Activated T-helper 9 cell treated with anti-CD3 and anti-CD28 coated beads, Interleukin-2, amount 50 U/mL, for 16 hours (primary cell): ENCODE measurements around the gene RNF182.
"Not testable (repeated sequence)": the region's sequence is repeated elsewhere in the genome, so short reads cannot be mapped to it uniquely, and the experiment has no call there.

Experiments
- DNase-seq: peaks from one replicate; pipeline ENCODE4 v3.0.0-alpha.2; 2020; ENCODE audit warnings: low read depth

Gene RNF182

GRCh38 chr6:13965582-13966127, 40.9 kb downstream of the RNF182 start:
- DNase-seq: no peak

DNA sequence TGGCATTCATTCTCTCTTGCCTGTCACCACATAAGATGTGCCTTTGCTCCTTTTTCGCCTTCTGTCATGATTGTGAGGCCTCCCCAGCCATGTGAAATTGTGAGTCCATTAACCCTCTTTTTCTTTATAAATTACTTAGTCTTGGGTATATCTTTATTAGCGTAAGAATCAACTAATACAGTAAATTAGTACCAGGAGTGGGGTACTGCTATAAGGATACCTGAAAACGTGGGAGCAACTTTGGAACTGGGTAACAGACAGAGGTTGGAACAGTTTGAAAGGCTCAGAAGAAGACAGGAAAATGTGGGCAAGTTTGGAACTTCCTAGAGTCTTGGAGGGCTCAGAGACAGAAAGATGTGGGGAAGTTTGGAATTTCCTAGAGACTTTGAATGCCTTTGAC, 46.6 kb downstream of the RNF182 start:
- no peak for DNase-seq

DNA sequence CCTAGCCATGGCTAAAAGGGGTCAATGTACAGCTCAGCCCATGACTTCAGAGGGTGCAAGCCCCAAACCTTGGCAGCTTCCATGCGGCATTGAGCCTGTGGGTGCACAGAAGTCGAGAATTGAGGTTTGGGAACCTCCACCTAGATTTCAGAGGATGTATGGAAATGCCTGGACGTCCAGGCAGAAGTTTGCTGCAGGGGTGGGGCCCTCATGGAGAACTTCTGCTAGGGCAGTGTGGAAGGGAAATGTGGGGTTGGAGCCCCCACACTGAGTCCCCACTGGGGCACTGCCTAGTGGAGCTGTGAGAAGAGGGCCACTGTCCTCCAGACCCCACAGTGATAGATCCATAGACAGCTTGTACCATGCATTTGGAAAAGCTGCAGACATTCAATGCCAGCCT, 47.9 kb downstream of the RNF182 start:
- DNase-seq: not testable (repeated sequence)

- DNase-seq: not testable (repeated sequence)
Measured at GRCh38 chr6:13973422-13973821, 48.7 kb downstream of the RNF182 start.

GRCh38 chr6:13978102-13978640, 53.4 kb downstream of the RNF182 start:
- no peak for DNase-seq

- no peak for DNase-seq
Measured at GRCh38 chr6:13978787-13979186, 54.0 kb downstream of the RNF182 start.

DNA sequence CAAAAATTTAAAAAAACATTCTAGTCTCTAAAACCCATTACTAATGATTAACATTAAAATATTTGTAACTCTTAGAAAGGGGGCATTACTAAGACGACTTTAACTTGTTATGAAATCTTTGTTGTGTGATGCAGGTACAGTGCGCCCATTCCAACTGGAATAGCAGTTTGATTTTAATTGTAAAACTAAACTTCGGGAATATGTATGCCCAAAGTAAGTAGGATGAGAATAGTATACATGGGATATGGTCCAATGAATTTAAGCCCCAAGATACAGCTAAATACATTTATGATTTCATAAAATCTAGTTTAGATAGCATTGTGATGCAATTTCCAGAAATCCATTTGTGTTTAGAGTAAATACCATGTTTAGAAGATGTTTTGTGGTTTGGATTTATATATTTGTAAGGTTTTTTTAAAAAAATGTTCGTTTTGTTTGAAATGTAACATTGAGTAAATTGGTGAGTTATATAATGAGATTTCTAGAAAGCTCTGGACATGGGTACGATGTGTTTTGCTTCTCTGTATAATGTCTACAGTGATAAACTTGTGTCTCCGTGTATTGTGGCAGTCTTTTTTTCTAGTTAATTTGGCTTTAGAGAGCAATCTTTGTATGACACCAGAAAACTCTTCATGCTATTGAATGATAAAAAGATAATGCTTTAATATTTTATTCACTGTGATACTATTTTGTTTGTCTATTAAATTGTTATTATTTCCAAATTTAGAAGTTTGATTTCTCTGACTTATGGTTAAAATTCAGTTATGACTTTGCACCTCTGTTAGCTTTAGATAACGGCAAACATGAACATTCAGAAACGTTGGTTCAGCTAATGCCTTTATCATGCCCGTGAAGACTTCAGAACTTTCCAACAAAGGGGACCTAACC, 54.8 kb downstream of the RNF182 start:
- DNase-seq: no peak

- DNase-seq: no peak
Measured at GRCh38 chr6:13980534-13980933, 55.8 kb downstream of the RNF182 start.

DNA sequence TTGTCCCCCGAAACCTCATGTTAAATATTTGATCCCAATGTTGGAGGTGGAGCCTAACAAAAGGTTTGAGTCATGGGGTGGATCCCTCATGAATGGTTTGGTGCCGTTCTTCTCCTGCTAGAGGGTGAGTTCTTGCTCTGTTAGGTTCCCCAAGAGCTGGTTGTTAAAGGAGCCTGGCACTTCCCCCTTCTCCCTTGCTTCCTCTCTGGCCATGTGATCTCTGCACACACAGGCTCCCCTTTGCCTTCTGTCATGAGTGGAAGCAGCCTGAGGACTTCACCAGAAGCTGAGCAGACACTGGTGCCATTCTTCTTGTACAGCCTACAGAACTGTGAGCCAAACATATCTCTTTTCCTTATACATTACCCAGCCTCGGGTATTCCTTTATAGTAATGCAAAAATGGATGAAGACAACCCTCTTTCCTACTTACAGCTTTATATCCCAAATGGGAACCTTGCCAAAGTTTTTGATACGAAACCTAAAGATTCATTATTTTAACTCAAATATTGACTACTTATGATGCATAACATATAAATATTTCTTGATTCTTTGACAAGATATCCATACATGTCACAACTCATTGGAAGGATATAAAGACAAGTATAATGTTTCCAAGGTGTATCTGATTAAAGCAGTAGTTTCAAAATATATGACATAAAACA, 61.0 kb downstream of the RNF182 start:
- no peak for DNase-seq

DNA sequence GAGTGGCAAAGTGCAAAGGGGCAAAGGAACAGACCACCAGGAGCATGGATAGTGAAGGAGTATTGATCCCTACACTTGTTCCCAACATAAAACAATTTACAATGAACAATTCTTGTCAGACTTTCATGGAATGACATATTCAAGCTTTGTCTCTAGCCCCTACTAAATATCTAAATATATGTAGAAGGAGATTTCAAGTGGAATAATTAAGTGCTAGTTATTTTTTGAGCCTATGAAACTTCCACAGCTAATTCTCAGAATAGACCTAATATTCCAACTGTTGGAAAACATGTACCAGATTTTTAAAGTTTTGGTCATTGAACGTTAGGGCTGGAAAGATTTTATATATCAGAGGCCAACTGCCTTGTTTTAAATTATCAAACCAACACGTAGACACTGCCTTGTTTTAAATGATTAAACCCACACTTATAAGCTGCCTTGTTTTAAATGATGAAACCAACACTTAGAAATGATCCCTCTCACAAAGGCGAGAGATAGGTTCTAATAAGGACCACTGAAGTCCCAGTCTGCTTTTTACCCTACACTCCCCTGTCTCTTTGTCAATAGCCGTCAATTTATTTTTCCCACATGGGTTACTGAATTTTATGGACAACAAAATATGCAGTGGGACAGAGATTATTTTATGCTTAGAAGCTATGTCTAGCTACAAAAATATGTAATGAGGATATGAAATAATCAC, 62.1 kb downstream of the RNF182 start:
- no peak for DNase-seq

GRCh38 chr6:13987400-13987865, 62.7 kb downstream of the RNF182 start:
- DNase-seq: no peak

DNA sequence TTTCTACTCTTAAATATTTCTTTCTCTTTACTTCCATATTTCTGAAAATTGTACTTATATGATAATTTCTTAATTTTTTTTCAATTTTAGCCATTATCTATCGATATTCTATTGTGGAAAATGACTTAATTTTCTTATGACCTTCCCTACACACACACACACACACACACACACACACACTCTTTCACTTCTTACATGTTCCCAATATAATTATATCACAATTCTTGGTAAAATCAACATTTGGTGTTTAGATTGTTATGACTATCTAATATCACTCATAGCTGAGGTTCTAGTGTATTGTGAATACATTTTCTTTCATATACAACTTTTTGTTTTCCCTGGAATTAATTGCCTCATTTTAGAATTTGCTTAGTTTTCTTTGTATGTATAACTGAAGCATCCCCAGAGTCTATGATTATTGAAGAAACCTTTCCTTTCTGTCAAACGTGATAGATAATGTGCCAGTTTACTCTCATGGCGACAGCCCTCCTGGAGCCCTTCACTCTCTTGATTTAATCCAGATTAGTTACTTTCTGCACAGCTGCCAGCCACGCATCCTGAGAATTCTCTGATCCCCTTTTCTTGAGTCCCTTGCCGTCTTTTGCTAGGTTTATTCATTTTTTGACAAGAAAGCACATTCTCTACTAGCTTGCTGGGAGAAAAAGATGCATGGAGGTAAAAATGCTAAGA, 63.4 kb downstream of the RNF182 start:
- DNase-seq: no peak

DNA sequence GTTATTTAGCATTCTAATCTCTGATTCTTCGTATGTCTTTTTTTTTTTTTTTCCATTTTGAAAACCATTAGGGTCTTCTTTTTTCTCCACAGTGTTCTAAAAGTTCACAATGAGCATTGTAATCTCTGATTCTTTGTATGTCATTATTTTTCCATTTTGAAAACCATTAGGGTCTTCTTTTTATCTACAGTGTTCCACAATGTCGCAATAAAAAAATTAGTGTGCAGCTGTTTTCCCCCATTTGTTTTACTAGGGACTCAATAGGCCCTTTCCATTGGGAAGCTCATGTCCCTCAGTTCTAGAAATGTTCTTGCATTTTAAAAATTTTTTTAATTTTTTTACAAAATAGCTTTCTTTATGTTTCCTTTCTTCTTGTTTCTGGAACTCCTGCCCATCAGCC, 64.2 kb downstream of the RNF182 start:
- DNase-seq: no peak

DNA sequence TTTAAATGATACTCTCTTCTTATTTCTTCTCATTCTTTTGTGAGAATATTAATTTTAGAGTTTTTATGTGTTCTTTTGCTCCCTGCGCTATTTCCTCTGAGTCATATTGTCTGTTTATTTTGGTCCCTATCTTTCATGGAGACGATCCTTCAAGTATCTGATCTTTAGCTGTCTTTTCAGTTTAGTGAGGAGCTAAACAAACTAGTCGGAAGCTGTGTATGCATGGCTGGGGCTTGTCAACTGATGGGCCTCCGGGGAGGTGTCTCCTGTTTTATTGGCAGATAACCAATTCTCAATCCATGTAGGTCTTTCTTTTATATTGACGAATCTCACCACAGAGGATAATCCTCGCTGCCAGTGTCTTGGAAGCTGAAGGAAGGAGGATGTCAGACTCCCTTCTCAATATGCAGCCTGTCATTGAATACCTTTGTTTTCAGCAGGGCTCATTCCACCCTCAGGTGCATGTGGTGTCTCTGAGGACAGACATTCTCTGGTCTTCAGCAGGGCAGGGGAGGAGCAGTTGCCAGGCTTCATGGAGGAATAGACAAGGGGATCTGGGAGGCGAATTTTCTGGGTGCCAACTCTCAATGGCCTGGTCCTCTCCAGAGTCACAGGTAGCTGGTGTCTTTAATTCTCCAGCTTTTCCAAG, 64.9 kb downstream of the RNF182 start:
- no peak for DNase-seq

- DNase-seq: no peak
Measured at GRCh38 chr6:13990796-13991195, 66.0 kb downstream of the RNF182 start.

DNA sequence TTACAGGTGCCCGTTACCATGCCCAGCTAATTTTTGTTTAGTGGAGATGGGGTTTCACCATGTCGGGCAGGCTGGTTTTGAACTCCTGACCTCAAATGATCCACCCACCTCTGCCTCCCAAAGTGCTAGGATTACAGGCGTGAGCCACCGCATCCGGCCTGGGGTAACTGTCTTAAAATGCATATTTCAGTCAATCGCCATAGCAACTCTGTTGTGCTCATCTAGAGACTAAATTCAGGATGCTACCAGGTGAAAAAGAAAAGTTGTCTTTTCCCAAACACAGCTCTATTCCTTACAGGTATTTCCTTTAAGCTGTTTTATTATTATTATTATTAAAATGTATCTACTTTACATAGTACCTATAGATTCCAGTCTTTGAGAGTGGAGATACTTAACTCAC, 66.6 kb downstream of the RNF182 start:
- no peak for DNase-seq

DNA sequence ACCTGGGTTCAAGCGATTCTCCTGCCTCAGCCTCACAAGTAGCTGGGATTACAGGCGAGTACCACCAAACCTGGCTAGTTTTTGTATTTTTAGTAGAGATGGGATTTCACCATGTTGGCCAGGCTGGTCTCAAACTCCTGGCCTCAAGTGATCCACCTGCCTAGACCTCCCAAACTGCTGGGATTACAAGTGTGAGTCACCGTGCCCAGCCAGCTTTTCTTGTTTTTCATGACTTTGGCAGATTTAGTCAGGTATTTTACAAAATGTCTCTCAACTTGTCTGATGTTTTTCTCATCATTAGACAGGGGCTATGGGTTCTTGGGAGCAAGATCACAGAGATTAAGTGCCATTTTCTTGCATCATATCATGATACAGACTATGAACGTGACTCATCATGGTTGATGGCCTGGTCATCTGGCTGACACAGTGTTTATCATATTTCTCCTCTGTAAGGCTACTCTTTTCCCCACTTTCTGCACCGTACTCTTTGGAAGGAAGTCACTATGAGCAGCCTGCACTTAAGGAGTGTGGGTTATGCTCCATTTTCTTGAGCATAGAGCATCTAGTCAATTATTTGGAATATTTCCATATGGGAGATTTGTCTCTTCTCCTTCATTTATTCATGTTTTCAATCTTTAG, 67.8 kb downstream of the RNF182 start:
- DNase-seq: no peak

GRCh38 chr6:13993416-13993815, 68.7 kb downstream of the RNF182 start:
- no peak for DNase-seq

DNA sequence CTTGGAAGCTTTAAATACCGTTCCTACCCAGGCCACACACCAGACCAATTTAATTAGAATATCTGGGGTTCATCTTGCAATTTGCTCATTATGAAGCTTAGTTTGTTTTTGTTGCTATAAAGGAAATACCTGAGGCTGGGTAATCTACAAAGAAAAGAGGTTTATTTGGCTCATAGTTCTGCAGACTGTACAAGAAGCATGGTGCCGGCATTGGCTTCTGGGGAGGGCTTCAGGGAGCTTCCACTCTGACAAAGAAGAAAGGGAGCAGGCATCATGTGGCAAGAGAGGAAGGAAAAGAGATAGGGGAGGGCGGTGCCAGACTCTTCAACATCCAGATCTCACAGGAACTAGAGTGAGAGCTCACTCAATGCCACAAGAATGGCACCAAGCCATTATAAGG, 73.6 kb downstream of the RNF182 start:
- no peak for DNase-seq

GRCh38 chr6:14000901-14001300, 76.1 kb downstream of the RNF182 start:
- no peak for DNase-seq
